HEK293T (cell line): ENCODE results near the gene APOBEC3A.

Source experiments
- ARNT ChIP-seq: fragments of 450-650 bp; IDR thresholded peaks from 2 replicates; pipeline ENCODE4 v1.6.1; 2017; ENCODE audit warnings: mild to moderate bottlenecking
- BHLHE40 ChIP-seq: fragments of 450-650 bp; IDR thresholded peaks from 2 replicates; pipeline ENCODE4 v1.6.1; 2016; ENCODE audit warnings: mild to moderate bottlenecking, moderate library complexity, borderline replicate concordance
- ELF4 ChIP-seq: fragments of 450-650 bp; IDR thresholded peaks from 2 replicates; pipeline ENCODE4 v1.6.1; 2017; ENCODE audit warnings: antibody characterized with exemption
- FOXK2 ChIP-seq: fragments of 450-650 bp; IDR thresholded peaks from 2 replicates; pipeline ENCODE4 v1.6.1; 2016; ENCODE audit warnings: mild to moderate bottlenecking
- FOXM1 ChIP-seq: fragments of 450-650 bp; IDR thresholded peaks from 2 replicates; pipeline ENCODE4 v1.6.1; 2017; ENCODE audit warnings: mild to moderate bottlenecking, borderline replicate concordance
- HDGF ChIP-seq: fragments of 450-650 bp; IDR thresholded peaks from 2 replicates; pipeline ENCODE4 v1.6.1; 2017; ENCODE audit warnings: antibody characterized with exemption, borderline replicate concordance
- L3MBTL2 ChIP-seq: fragments of 450-650 bp; conservative IDR thresholded peaks from 2 replicates; pipeline ENCODE4 v1.6.1; 2016; ENCODE audit warnings: mild to moderate bottlenecking
- LEF1 ChIP-seq: fragments of 450-650 bp; IDR thresholded peaks from 2 replicates; pipeline ENCODE4 v1.6.1; 2017; ENCODE audit warnings: mild to moderate bottlenecking, borderline replicate concordance
- SP1 ChIP-seq: fragments of 450-650 bp; IDR thresholded peaks from 2 replicates; pipeline ENCODE4 v1.6.1; 2017
- SUZ12 ChIP-seq: fragments of 450-650 bp; IDR thresholded peaks from 2 replicates; pipeline ENCODE4 v1.6.1; 2016; ENCODE audit warnings: mild to moderate bottlenecking
- TARDBP ChIP-seq: fragments of 450-650 bp; IDR thresholded peaks from 2 replicates; pipeline ENCODE4 v1.6.1; 2016
- ZNF384 ChIP-seq: fragments of 450-650 bp; IDR thresholded peaks from 2 replicates; pipeline ENCODE4 v1.6.1; 2016
- TF ChIP-seq, protein P1 (sequence below): fragments of 450-650 bp; IDR thresholded peaks from 2 replicates; pipeline ENCODE4 v1.6.1; 2016

DNA sequence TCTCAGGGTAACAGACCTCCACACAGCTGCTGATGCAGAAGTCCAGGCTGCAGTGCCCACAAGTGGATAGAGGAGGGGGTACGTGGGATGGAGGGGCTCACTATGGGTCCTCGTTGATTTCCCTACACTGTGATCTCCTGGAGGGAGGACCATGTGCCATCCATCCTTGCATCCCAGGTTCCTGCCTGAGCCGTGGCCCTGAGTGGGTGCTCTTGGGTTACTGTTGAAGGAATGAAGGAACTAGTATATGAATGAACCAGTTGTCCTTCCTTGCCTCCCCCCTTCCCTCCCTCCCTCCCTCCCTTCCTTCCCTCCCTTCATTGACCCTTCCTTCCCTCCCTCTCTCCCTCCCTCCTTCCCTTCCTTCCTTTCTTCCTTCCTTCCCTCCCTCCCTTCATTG lies 40.1 kb downstream of the APOBEC3A start:
- TF ChIP-seq, protein P1, sequence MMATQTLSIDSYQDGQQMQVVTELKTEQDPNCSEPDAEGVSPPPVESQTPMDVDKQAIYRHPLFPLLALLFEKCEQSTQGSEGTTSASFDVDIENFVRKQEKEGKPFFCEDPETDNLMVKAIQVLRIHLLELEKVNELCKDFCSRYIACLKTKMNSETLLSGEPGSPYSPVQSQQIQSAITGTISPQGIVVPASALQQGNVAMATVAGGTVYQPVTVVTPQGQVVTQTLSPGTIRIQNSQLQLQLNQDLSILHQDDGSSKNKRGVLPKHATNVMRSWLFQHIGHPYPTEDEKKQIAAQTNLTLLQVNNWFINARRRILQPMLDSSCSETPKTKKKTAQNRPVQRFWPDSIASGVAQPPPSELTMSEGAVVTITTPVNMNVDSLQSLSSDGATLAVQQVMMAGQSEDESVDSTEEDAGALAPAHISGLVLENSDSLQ, result no peak
- TF ChIP-seq ZNF384 (no peak), L3MBTL2 (no peak), FOXM1 (no peak), SP1 (no peak), FOXK2 (no peak), TARDBP (no peak), BHLHE40 (no peak), SUZ12 (no peak), ARNT (no peak), HDGF (no peak), ELF4 (no peak), LEF1 (no peak)
